Thyroid gland (tissue), 4 donors: ENCODE measurements around the gene GPR155. TPM values are rescaled to one million over a fixed set of nuclear protein-coding genes. Genes with fewer than 3 reads are reported as not detected.

Source experiments
- DNase-seq, 2 donors: peaks; one replicate each; pipeline ENCODE4 v3.0.0-alpha.2; 2019
- H3K27ac ChIP-seq, 3 donors: fragments of 200-600 bp; sonication (generic); 1 replicate in 2 of 3; 2 replicates in 1 of 3; pipeline ENCODE4 v1.5.1; 2016 to 2019; ENCODE audit warnings: mild to moderate bottlenecking in 1 of 3, moderate library complexity in 1 of 3
- H3K27me3 ChIP-seq: fragments of 200-600 bp; sonication (generic); one replicate; pipeline ENCODE4 v1.5.1; 2019
- H3K36me3 ChIP-seq, 2 donors: fragments of 200-600 bp; sonication (generic); one replicate each; pipeline ENCODE4 v1.5.1; 2016 to 2019
- H3K4me1 ChIP-seq, 2 donors: fragments of 200-600 bp; sonication (generic); one replicate each; pipeline ENCODE4 v1.5.1; 2017 to 2019
- H3K4me3 ChIP-seq, 3 donors: fragments of 200-600 bp; sonication (generic); replicated peaks in 1 of 3; 1 replicate in 2 of 3; 2 replicates in 1 of 3; pipeline ENCODE4 v1.5.1; 2016; ENCODE audit warnings: mild to moderate bottlenecking in 1 of 3
- H3K9me3 ChIP-seq: fragments of 200-600 bp; sonication (generic); one replicate; pipeline ENCODE4 v1.5.1; 2017
- CTCF ChIP-seq, 6 experiments: fragments of 200-600 bp in 3 of 6; fragments of 450-650 bp in 3 of 6; sonication (generic) in 3 of 6; IDR thresholded peaks; one replicate each; pipeline ENCODE4 v1.5.1; 2016 to 2019; ENCODE audit warnings: antibody characterized with exemption in 6 of 6, mild to moderate bottlenecking in 2 of 6, inconsistent platforms in 1 of 6, moderate library complexity in 1 of 6
- POLR2A ChIP-seq, 2 donors: fragments of 450-650 bp; IDR thresholded peaks; one replicate each; pipeline ENCODE4 v1.6.1; 2017; ENCODE audit warnings: antibody characterized with exemption in 2 of 2, mild to moderate bottlenecking in 2 of 2, moderate library complexity in 1 of 2
- WGBS, 2 donors: methylation state at CpG; one replicate each; pipeline ENCODE4 v1.1.5; 2017; 5-methylcytosine and 5-hydroxymethylcytosine counted together
- intact Hi-C: fragments of 100-400 bp; cut with DNase I; formaldehyde crosslinking; loops from one replicate; pipeline ENCODE4 v1.15.1; 2023
- total RNA-seq, 4 donors: library from RNA; depleted of rRNA; stranded (reverse); fragments of >200 nt; gene quantifications; one replicate each; pipeline ENCODE4 v1.2.3, GENCODE V29; 2016

Gene GPR155
- total RNA-seq, 4 donors from 2014 or later = 7.1 to 10.9 (median 10.2) TPM

- Histone ChIP-seq H3K27me3 (no peaks in the 10 kb centered on the region), H3K4me3 (no peak overlapping the region), H3K36me3 (no peaks in the 10 kb centered on the region), H3K4me1 (no peaks in the 10 kb centered on the region), H3K9me3 (no peaks in the 10 kb centered on the region), H3K27ac (no peak overlapping the region)
- WGBS, 2 donors = 67 to 73% methylated on average over 6 of the region's 6 CpGs
- intact Hi-C loops = no loop called here
- TF ChIP-seq POLR2A (IDR thresholded peaks at IDR 0.05) = no peak
- TF ChIP-seq CTCF (IDR thresholded peaks at IDR 0.05) = no peak
- no peak for DNase-seq
Measured at GRCh38 chr2:174444761-174445160, 42.1 kb downstream of the GPR155 start.

GRCh38 chr2:174442546-174443510 is 44.0 kb downstream of the GPR155 start:
- H3K36me3 ChIP-seq = no peaks in the 10 kb centered on the region

GRCh38 chr2:174439950-174440349 is 46.9 kb downstream of the GPR155 start:
- Histone ChIP-seq H3K36me3 (no peaks in the 10 kb centered on the region), H3K4me1 (no peaks in the 10 kb centered on the region), H3K9me3 (no peaks in the 10 kb centered on the region), H3K4me3 (no peak overlapping the region), H3K27ac (no peak overlapping the region), H3K27me3 (no peaks in the 10 kb centered on the region)
- TF ChIP-seq POLR2A (IDR thresholded peaks at IDR 0.05) = no peak
- no peak for TF ChIP-seq CTCF (IDR thresholded peaks at IDR 0.05)
- intact Hi-C loops = no loop called here
- 74 to 81% methylated on average over 2 of the region's 2 CpGs for WGBS, 2 donors
- DNase-seq = no peak

More at GRCh38 chr2:174442546-174443510, 44.0 kb downstream of the GPR155 start:
- intact Hi-C loops = no loop called here
- no peak overlapping the region for H3K4me3 ChIP-seq
- H3K4me1 ChIP-seq = no peaks in the 10 kb centered on the region
- WGBS, 2 donors = 86 to 92% methylated on average over 3 of the region's 3 CpGs
- no peak for TF ChIP-seq CTCF (IDR thresholded peaks at IDR 0.05)
- no peak for TF ChIP-seq POLR2A (IDR thresholded peaks at IDR 0.05)
- DNase-seq = no peak
- no peaks in the 10 kb centered on the region for H3K9me3 ChIP-seq
- no peak overlapping the region for H3K27ac ChIP-seq
- H3K27me3 ChIP-seq = no peaks in the 10 kb centered on the region

GRCh38 chr2:174439323-174439722 is 47.5 kb downstream of the GPR155 start:
- Histone ChIP-seq H3K36me3 (no peaks in the 10 kb centered on the region), H3K27ac (no peak overlapping the region)
- intact Hi-C loops = no loop called here

More at GRCh38 chr2:174439323-174439722, 47.5 kb downstream of the GPR155 start:
- H3K27me3 ChIP-seq = no peaks in the 10 kb centered on the region
- H3K4me1 ChIP-seq = no peaks in the 10 kb centered on the region
- H3K4me3 ChIP-seq = no peak overlapping the region
- WGBS, 2 donors = 85 to 91% methylated on average over 2 of the region's 2 CpGs
- TF ChIP-seq CTCF (IDR thresholded peaks at IDR 0.05) (no peak), POLR2A (IDR thresholded peaks at IDR 0.05) (no peak)
- H3K9me3 ChIP-seq = no peaks in the 10 kb centered on the region
- no peak for DNase-seq
